Ovary (tissue), 3 donors: ENCODE results near the gene PDZD4.

Experiments used
- POLR2A ChIP-seq: fragments of 450-650 bp; IDR thresholded peaks from one replicate; pipeline ENCODE4 v1.6.1; 2017; ENCODE audit warnings: antibody characterized with exemption, mild to moderate bottlenecking, moderate library complexity
- TF ChIP-seq, protein P1 (sequence below), 3 donors: fragments of 450-650 bp in 2 of 3; fragments of 200-600 bp in 1 of 3; IDR thresholded peaks; one replicate each; pipeline versions ENCODE4 v1.5.1 to v1.8.0; 2016 to 2022; ENCODE audit warnings: antibody characterized with exemption in 3 of 3, mild to moderate bottlenecking in 1 of 3
- donor health status: DM: no; HTN: no; CAD: no.

DNA sequence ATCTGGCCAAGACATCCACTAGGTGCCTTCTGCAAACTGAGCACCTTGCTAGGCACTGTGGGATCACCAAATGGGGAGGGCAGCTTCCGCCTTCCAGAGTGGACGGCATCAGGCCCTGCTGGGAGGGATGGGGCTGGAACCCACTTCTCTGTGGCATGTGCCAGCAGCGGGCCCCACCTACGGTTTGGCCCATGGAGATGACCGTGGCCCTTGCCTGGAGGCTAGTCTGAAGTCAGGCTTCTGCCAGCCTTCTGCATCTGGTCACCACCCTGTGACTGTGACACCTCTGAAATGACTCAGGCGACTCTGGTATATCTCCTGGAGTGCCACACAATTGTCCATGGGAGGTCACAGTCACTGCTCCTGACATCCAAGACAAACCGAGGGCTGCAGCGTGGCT lies 28.7 kb downstream of the PDZD4 start:
- no peak for TF ChIP-seq POLR2A
- TF ChIP-seq, protein P1, sequence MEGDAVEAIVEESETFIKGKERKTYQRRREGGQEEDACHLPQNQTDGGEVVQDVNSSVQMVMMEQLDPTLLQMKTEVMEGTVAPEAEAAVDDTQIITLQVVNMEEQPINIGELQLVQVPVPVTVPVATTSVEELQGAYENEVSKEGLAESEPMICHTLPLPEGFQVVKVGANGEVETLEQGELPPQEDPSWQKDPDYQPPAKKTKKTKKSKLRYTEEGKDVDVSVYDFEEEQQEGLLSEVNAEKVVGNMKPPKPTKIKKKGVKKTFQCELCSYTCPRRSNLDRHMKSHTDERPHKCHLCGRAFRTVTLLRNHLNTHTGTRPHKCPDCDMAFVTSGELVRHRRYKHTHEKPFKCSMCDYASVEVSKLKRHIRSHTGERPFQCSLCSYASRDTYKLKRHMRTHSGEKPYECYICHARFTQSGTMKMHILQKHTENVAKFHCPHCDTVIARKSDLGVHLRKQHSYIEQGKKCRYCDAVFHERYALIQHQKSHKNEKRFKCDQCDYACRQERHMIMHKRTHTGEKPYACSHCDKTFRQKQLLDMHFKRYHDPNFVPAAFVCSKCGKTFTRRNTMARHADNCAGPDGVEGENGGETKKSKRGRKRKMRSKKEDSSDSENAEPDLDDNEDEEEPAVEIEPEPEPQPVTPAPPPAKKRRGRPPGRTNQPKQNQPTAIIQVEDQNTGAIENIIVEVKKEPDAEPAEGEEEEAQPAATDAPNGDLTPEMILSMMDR (IDR thresholded peaks at IDR 0.05), result no peak
